Colonic mucosa (tissue), 4 donors: Measurements from ENCODE around the gene LRMDA. TPM values are rescaled to one million over a fixed set of nuclear protein-coding genes. Genes with fewer than 3 reads are reported as not detected.

Experiments
- DNase-seq: peaks from one replicate; pipeline ENCODE4 v3.0.0-alpha.2; 2020
- H3K27ac ChIP-seq: fragments of 200-600 bp; one replicate; pipeline ENCODE4 v1.8.0; 2021
- H3K27me3 ChIP-seq: fragments of 200-600 bp; one replicate; pipeline ENCODE4 v1.8.0; 2021
- H3K36me3 ChIP-seq: fragments of 200-600 bp; one replicate; pipeline ENCODE4 v1.8.0; 2021
- H3K4me1 ChIP-seq: fragments of 200-600 bp; one replicate; pipeline ENCODE4 v1.8.0; 2021; ENCODE audit warnings: mild to moderate bottlenecking
- H3K4me3 ChIP-seq: fragments of 200-600 bp; one replicate; pipeline ENCODE4 v1.8.0; 2021
- H3K9ac ChIP-seq, 2 donors: one replicate each; pipeline ENCODE4 v1.7.0; 2013; ENCODE audit warnings: control low read depth in 2 of 2, low read depth in 2 of 2, low read length in 2 of 2
- H3K9me3 ChIP-seq: fragments of 200-600 bp; one replicate; pipeline ENCODE4 v1.8.0; 2021
- CTCF ChIP-seq: fragments of 200-600 bp; IDR thresholded peaks from one replicate; pipeline ENCODE4 v1.8.0; 2022; ENCODE audit warnings: antibody characterized with exemption, mild to moderate bottlenecking
- intact Hi-C: fragments of 100-400 bp; cut with DNase I; formaldehyde crosslinking; loops from one replicate; pipeline ENCODE4 v1.14.1; 2022
- total RNA-seq, 2 donors: library from RNA; stranded (reverse); fragmentation: NEBNext Ultra II Directional in 1 of 2; extraction: Animal tissue kit (Norgen Biotek cat#: 25700) in 1 of 2; gene quantifications; one replicate each; pipeline ENCODE4 v1.2.1, GENCODE V29; 2021
- donor health status: healthy.
- donor health status: DM: no; HTN: no; CAD: no.
- donor health status: DM: no; HTN: no; CAD: no.

Gene LRMDA
- total RNA-seq, 2 donors from 2014 or later, result 2.5 to 5.2 TPM

- Histone ChIP-seq H3K4me1 (no peaks in the 10 kb centered on the region), H3K27me3 (no peaks in the 10 kb centered on the region), H3K4me3 (no peak overlapping the region), H3K9me3 (no peaks in the 10 kb centered on the region), H3K27ac (no peak overlapping the region), H3K36me3 (no peaks in the 10 kb centered on the region), H3K9ac (no peak overlapping the region)
- no peak for TF ChIP-seq CTCF
- intact Hi-C loops, result no loop called here
- no peak for DNase-seq
Observed at GRCh38 chr10:75443362-75443761, 11.9 kb downstream of the LRMDA start.

- H3K36me3 ChIP-seq, result no peaks in the 10 kb centered on the region
- H3K27me3 ChIP-seq, result no peaks in the 10 kb centered on the region
- no peak overlapping the region for H3K4me3 ChIP-seq
- H3K9me3 ChIP-seq, result no peaks in the 10 kb centered on the region
- H3K27ac ChIP-seq, result no peak overlapping the region
- H3K9ac ChIP-seq, result no peak overlapping the region
- no peaks in the 10 kb centered on the region for H3K4me1 ChIP-seq
- DNase-seq, result no peak
- intact Hi-C loops, result no loop called here
- no peak for TF ChIP-seq CTCF
Observed at GRCh38 chr10:75444781-75445386, 13.5 kb downstream of the LRMDA start.

- no peak for TF ChIP-seq CTCF
- intact Hi-C loops, result no loop called here
- DNase-seq, result no peak
- Histone ChIP-seq H3K4me3 (no peak overlapping the region), H3K9me3 (no peaks in the 10 kb centered on the region), H3K36me3 (no peaks in the 10 kb centered on the region), H3K27me3 (no peaks in the 10 kb centered on the region), H3K27ac (no peak overlapping the region), H3K9ac (no peak overlapping the region), H3K4me1 (no peaks in the 10 kb centered on the region)
Observed at GRCh38 chr10:75446508-75446907, 15.1 kb downstream of the LRMDA start.

GRCh38 chr10:75448166-75448565, 16.7 kb downstream of the LRMDA start:
- intact Hi-C loops, result no loop called here
- Histone ChIP-seq H3K9me3 (no peaks in the 10 kb centered on the region), H3K4me1 (no peaks in the 10 kb centered on the region), H3K27ac (no peak overlapping the region), H3K4me3 (no peak overlapping the region), H3K36me3 (no peaks in the 10 kb centered on the region), H3K27me3 (no peaks in the 10 kb centered on the region), H3K9ac (no peak overlapping the region)
- TF ChIP-seq CTCF, result no peak
- no peak for DNase-seq

GRCh38 chr10:75449382-75450074, 18.1 kb downstream of the LRMDA start:
- H3K36me3 ChIP-seq, result no peaks in the 10 kb centered on the region
- H3K4me1 ChIP-seq, result no peaks in the 10 kb centered on the region
- DNase-seq, result peak; percentile 29
- no peak for TF ChIP-seq CTCF
- H3K27ac ChIP-seq, result no peak overlapping the region
- H3K4me3 ChIP-seq, result no peak overlapping the region
- no peaks in the 10 kb centered on the region for H3K27me3 ChIP-seq
- intact Hi-C loops, result no loop called here
- H3K9ac ChIP-seq, result no peak overlapping the region
- H3K9me3 ChIP-seq, result no peaks in the 10 kb centered on the region
